NT2/D1 (cell line): Measurements from ENCODE around the gene CAPZB.

ENCODE experiments used
- DNase-seq: peaks from one replicate; pipeline ENCODE4 v3.0.0-alpha.2; 2011; ENCODE audit warnings: low read depth, low spot score
- H3K27me3 ChIP-seq: 2 replicates; pipeline ENCODE4 v1.6.0; 2011; ENCODE audit warnings: mild to moderate bottlenecking; ENCODE audit not compliant: insufficient read length, insufficient read depth
- H3K36me3 ChIP-seq: 2 replicates; pipeline ENCODE4 v1.6.1; 2011; ENCODE audit warnings: mild to moderate bottlenecking, low read length, mixed read lengths; ENCODE audit not compliant: insufficient read depth, insufficient read length
- H3K4me1 ChIP-seq: 2 replicates; pipeline ENCODE4 v1.5.1; 2011; ENCODE audit not compliant: insufficient read depth, insufficient read length
- H3K4me3 ChIP-seq: 2 replicates; pipeline ENCODE4 v1.5.1; 2011; ENCODE audit warnings: low read depth; ENCODE audit not compliant: insufficient read length
- H3K9ac ChIP-seq: 2 replicates; pipeline ENCODE4 v1.6.0; 2011; ENCODE audit warnings: low read depth; ENCODE audit not compliant: insufficient read length
- H3K9me3 ChIP-seq: 2 replicates; pipeline ENCODE4 v1.5.1; 2011; ENCODE audit warnings: mild to moderate bottlenecking, low read length; ENCODE audit not compliant: insufficient read depth
- SUZ12 ChIP-seq: IDR thresholded peaks from 2 replicates; pipeline ENCODE4 v1.6.1; 2011; ENCODE audit not compliant: insufficient read length, insufficient read depth; ENCODE audit errors: extremely low read depth
- YY1 ChIP-seq: IDR thresholded peaks from 2 replicates; pipeline ENCODE4 v1.6.1; 2011; ENCODE audit not compliant: insufficient read length, insufficient read depth
- ZNF274 ChIP-seq: IDR thresholded peaks from 2 replicates; pipeline ENCODE4 v1.6.1; 2011; ENCODE audit warnings: mild to moderate bottlenecking, low read depth, low read length

Gene CAPZB

GRCh38 chr1:19331262-19331878, 154.0 kb downstream of the CAPZB start:
- Histone ChIP-seq H3K27me3 (no peaks in the 10 kb centered on the region), H3K4me1 (no peaks in the 10 kb centered on the region), H3K9me3 (no peaks in the 10 kb centered on the region), H3K4me3 (no peak overlapping the region), H3K9ac (no peak overlapping the region), H3K36me3 (peaks cover 38% of the 10 kb centered on the region)
- TF ChIP-seq YY1: no peak
- no peak for TF ChIP-seq ZNF274
- no peak for TF ChIP-seq SUZ12
- DNase-seq: no peak

- H3K4me3 ChIP-seq: no peak overlapping the region
- no peak overlapping the region for H3K9ac ChIP-seq
- no peak for TF ChIP-seq YY1
- TF ChIP-seq SUZ12: no peak
- no peak for TF ChIP-seq ZNF274
- H3K9me3 ChIP-seq: no peaks in the 10 kb centered on the region
- H3K36me3 ChIP-seq: peaks cover 46% of the 10 kb centered on the region
- H3K4me1 ChIP-seq: peaks cover 3% of the 10 kb centered on the region
- H3K27me3 ChIP-seq: no peaks in the 10 kb centered on the region
- DNase-seq: no peak
These were observed 154.7 kb downstream of the CAPZB start for GRCh38 chr1:19330449-19331135.

GRCh38 chr1:19329611-19330010, 155.7 kb downstream of the CAPZB start:
- H3K36me3 ChIP-seq: peaks cover 53% of the 10 kb centered on the region
- no peaks in the 10 kb centered on the region for H3K9me3 ChIP-seq
- H3K4me1 ChIP-seq: peaks cover 3% of the 10 kb centered on the region
- H3K4me3 ChIP-seq: no peak overlapping the region
- DNase-seq: no peak
- no peak overlapping the region for H3K9ac ChIP-seq
- TF ChIP-seq SUZ12 (no peak), ZNF274 (no peak), YY1 (no peak)
- no peaks in the 10 kb centered on the region for H3K27me3 ChIP-seq

- Histone ChIP-seq H3K36me3 (peaks cover 58% of the 10 kb centered on the region), H3K27me3 (no peaks in the 10 kb centered on the region)
These were observed 156.2 kb downstream of the CAPZB start for GRCh38 chr1:19329188-19329587.

GRCh38 chr1:19328486-19328885, 156.9 kb downstream of the CAPZB start:
- H3K9me3 ChIP-seq: no peaks in the 10 kb centered on the region
- no peak for DNase-seq
- H3K4me1 ChIP-seq: peaks cover 3% of the 10 kb centered on the region
- H3K27me3 ChIP-seq: no peaks in the 10 kb centered on the region
- TF ChIP-seq YY1 (no peak), SUZ12 (no peak), ZNF274 (no peak)
- H3K4me3 ChIP-seq: no peak overlapping the region
- H3K36me3 ChIP-seq: peaks cover 64% of the 10 kb centered on the region
- H3K9ac ChIP-seq: no peak overlapping the region

More at GRCh38 chr1:19329188-19329587, 156.2 kb downstream of the CAPZB start:
- no peak overlapping the region for H3K4me3 ChIP-seq
- H3K4me1 ChIP-seq: peaks cover 3% of the 10 kb centered on the region
- TF ChIP-seq ZNF274 (no peak), YY1 (no peak), SUZ12 (no peak)
- DNase-seq: no peak
- H3K9ac ChIP-seq: no peak overlapping the region
- H3K9me3 ChIP-seq: no peaks in the 10 kb centered on the region

- DNase-seq: no peak
These were observed 157.6 kb downstream of the CAPZB start for GRCh38 chr1:19327736-19328135.

GRCh38 chr1:19327301-19327700, 158.0 kb downstream of the CAPZB start:
- H3K27me3 ChIP-seq: no peaks in the 10 kb centered on the region
- H3K4me1 ChIP-seq: peaks cover 3% of the 10 kb centered on the region
- no peak for DNase-seq
- H3K9me3 ChIP-seq: no peaks in the 10 kb centered on the region
- H3K36me3 ChIP-seq: peaks cover 63% of the 10 kb centered on the region
- TF ChIP-seq ZNF274: no peak
- TF ChIP-seq SUZ12: no peak
- TF ChIP-seq YY1: no peak
- no peak overlapping the region for H3K4me3 ChIP-seq
- no peak overlapping the region for H3K9ac ChIP-seq

More at GRCh38 chr1:19327736-19328135, 157.6 kb downstream of the CAPZB start:
- Histone ChIP-seq H3K4me1 (peaks cover 3% of the 10 kb centered on the region), H3K36me3 (peaks cover 64% of the 10 kb centered on the region), H3K4me3 (no peak overlapping the region), H3K9ac (no peak overlapping the region), H3K27me3 (no peaks in the 10 kb centered on the region), H3K9me3 (no peaks in the 10 kb centered on the region)
- no peak for TF ChIP-seq SUZ12
- no peak for TF ChIP-seq YY1
- no peak for TF ChIP-seq ZNF274
